HCT116 (cell line): ENCODE results near the gene IL17C.

Source experiments
- EZH2 ChIP-seq: fragments of 200-600 bp; sonication (generic); IDR thresholded peaks from 2 replicates; pipeline ENCODE4 v1.6.1; 2017; ENCODE audit warnings: antibody characterized with exemption, mixed run types
- EZH2phosphoT487 ChIP-seq: fragments of 200-600 bp; IDR thresholded peaks from 2 replicates; pipeline ENCODE4 v1.6.1; 2018; ENCODE audit warnings: antibody characterized with exemption, borderline replicate concordance
- FOSL1 ChIP-seq: IDR thresholded peaks from 2 replicates; pipeline ENCODE4 v1.6.1; 2012; ENCODE audit warnings: low read depth
- JUND ChIP-seq: IDR thresholded peaks from 2 replicates; pipeline ENCODE4 v1.6.1; 2012
- POLR2A ChIP-seq: IDR thresholded peaks from 2 replicates; pipeline ENCODE4 v1.7.0; 2011; ENCODE audit warnings: borderline replicate concordance; ENCODE audit not compliant: insufficient read depth, insufficient read length; ENCODE audit errors: extremely low read depth
- POLR2AphosphoS5 ChIP-seq: IDR thresholded peaks from 2 replicates; pipeline ENCODE4 v1.6.1; 2011; ENCODE audit warnings: mild to moderate bottlenecking, low read depth, low read length, moderate library complexity
- RAD21 ChIP-seq: IDR thresholded peaks from 2 replicates; pipeline ENCODE4 v1.6.1; 2012; ENCODE audit warnings: low read depth, mild to moderate bottlenecking
- REST ChIP-seq: IDR thresholded peaks from 2 replicates; pipeline ENCODE4 v1.6.1; 2012; ENCODE audit warnings: low read depth
- SIN3A ChIP-seq: IDR thresholded peaks from 2 replicates; pipeline ENCODE4 v1.6.1; 2012; ENCODE audit warnings: low read depth
- SRF ChIP-seq: IDR thresholded peaks from 2 replicates; pipeline ENCODE4 v1.6.1; 2012; ENCODE audit warnings: low read depth
- YY1 ChIP-seq: IDR thresholded peaks from 2 replicates; pipeline ENCODE4 v1.6.1; 2011; ENCODE audit warnings: low read length, low read depth, moderate library complexity, mild to moderate bottlenecking; ENCODE audit not compliant: insufficient replicate concordance; ENCODE audit errors: extremely low read depth
- ZNF274 ChIP-seq: fragments of 200-500 bp; sonication (Bioruptor generic); IDR thresholded peaks from 2 replicates; pipeline ENCODE4 v1.6.1; 2014; ENCODE audit warnings: mild to moderate bottlenecking, low read depth, low read length, inconsistent platforms
- TF ChIP-seq, protein P1 (sequence below), 3 experiments: fragments of 200-600 bp in 1 of 3; sonication (generic) in 1 of 3; IDR thresholded peaks in 2 of 3; conservative IDR thresholded peaks in 1 of 3; 2 replicates each; pipeline ENCODE4 v1.5.1; 2012 to 2017; ENCODE audit warnings: low read depth in 2 of 3, low read length in 2 of 3, antibody characterized with exemption in 1 of 3, borderline replicate concordance in 1 of 3, control low read depth in 1 of 3, mild to moderate bottlenecking in 1 of 3, mixed read lengths in 1 of 3, mixed run types in 1 of 3, moderate library complexity in 1 of 3; ENCODE audit not compliant: insufficient read depth in 1 of 3
- TF ChIP-seq, protein P2 (sequence below): IDR thresholded peaks from 2 replicates; pipeline ENCODE4 v1.6.1; 2012

DNA sequence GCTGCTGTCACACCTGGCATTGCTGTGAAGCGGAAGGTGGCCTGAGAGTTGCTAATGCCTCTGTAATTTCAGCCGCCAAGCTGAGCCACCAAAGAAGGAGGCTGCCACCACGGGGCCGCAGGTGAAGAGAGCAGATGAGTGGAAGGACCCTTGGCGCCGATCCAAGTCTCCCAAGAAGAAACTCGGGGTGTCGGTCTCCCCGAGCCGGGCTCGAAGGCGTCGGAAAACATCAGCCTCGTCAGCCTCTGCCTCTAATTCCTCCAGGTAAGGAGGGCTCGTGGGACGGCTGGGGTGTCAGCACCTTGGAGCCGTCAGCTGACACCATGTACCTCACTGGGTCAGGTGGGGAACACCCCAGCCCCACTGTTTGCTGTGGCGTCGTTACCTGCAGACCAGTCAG, 16.2 kb upstream of the IL17C start:
- TF ChIP-seq POLR2A (no peak), SIN3A (no peak), FOSL1 (no peak), POLR2AphosphoS5 (no peak), SRF (no peak), REST (no peak), RAD21 (no peak), JUND (no peak), EZH2 (no peak), YY1 (no peak), EZH2phosphoT487 (no peak), ZNF274 (no peak)
- TF ChIP-seq, protein P1, sequence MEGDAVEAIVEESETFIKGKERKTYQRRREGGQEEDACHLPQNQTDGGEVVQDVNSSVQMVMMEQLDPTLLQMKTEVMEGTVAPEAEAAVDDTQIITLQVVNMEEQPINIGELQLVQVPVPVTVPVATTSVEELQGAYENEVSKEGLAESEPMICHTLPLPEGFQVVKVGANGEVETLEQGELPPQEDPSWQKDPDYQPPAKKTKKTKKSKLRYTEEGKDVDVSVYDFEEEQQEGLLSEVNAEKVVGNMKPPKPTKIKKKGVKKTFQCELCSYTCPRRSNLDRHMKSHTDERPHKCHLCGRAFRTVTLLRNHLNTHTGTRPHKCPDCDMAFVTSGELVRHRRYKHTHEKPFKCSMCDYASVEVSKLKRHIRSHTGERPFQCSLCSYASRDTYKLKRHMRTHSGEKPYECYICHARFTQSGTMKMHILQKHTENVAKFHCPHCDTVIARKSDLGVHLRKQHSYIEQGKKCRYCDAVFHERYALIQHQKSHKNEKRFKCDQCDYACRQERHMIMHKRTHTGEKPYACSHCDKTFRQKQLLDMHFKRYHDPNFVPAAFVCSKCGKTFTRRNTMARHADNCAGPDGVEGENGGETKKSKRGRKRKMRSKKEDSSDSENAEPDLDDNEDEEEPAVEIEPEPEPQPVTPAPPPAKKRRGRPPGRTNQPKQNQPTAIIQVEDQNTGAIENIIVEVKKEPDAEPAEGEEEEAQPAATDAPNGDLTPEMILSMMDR (IDR thresholded peaks at IDR 0.05 in 2 of 3, conservative IDR thresholded peaks at IDR 0.05 in 1 of 3; ENCODE audit: borderline replicate concordance in 1 of 3, insufficient read depth in 1 of 3, low read depth in 2 of 3, low read length in 2 of 3) = no peak
- TF ChIP-seq, protein P2, sequence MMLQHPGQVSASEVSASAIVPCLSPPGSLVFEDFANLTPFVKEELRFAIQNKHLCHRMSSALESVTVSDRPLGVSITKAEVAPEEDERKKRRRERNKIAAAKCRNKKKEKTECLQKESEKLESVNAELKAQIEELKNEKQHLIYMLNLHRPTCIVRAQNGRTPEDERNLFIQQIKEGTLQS = no peak
